GM21717 (cell line): ENCODE measurements around the gene TUFT1.
"Not testable (repeated sequence)": the region's sequence is repeated elsewhere in the genome, so short reads cannot be mapped to it uniquely, and the experiment has no call there.

ENCODE experiments used
- ATAC-seq: cut with Tn5 transposase; IDR thresholded peaks from one replicate; pipeline ENCODE4 v1.9.1; 2021; ENCODE audit warnings: mild to moderate bottlenecking, moderate library complexity; ENCODE audit not compliant: unreplicated experiment

The TUFT1 gene

DNA sequence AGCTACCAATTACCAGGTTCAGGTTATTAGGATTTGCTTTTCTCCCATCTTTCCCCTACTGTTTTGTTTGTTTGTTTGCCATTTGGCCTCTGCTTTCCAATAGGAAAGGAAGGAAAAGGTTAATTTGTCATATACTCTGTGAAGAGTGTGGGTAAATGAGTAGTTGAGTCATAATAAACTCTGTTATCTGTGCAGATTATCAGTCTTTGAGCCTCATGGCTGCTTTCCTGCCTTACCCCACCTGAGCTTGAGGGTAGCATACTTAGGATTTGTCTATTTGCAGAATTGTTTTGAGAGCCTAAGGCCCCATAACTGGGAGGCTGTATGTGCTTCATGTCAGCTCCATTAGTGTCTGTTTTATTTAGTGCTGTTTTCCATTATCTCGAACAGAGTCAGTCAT lies 38.8 kb downstream of the TUFT1 start:
- ATAC-seq: no peak

- no peak for ATAC-seq
Measured at GRCh38 chr1:151579436-151580225, 39.5 kb downstream of the TUFT1 start.

DNA sequence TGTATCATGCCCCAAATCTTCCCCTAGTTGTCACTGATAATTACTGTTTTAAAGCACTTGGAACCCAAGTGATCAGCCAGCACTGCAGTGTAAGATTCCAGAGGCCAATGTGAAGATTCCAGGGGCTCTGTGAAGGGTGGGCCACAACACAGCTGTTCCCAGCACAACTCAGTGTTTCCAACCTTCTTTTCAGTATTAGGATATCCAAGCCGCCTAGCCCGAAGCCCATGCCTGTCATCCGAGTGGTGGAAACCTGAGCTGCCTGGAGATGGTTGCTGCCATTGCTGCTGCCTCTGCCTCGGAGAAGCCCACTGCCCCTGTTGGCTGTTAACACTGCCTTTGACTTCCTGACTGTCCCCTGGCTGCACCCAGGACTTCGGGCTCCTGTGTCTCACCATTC lies 41.3 kb downstream of the TUFT1 start:
- no peak for ATAC-seq

DNA sequence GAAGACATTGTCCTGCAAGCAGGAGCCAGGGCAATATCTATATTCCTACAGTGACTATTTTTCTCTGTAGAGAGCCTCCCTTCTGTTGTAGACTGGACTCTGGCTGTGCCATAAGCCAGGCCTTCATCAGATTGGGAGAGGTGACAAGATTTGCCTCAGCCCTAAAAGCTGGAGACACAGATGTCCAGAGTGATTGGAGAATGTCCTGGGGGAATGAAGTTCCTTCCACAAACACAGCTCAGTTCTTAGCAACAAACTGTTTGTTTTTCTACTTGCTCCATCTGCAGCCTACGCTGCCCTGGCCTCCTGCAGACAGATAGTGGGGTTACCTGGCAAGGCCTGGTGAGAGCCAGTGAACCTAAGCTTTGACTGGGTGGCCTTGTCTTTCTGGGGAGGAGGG lies 41.8 kb downstream of the TUFT1 start:
- ATAC-seq: no peak

GRCh38 chr1:151583796-151584195 lies 43.7 kb downstream of the TUFT1 start:
- no peak for ATAC-seq

- ATAC-seq: no peak
Measured at GRCh38 chr1:151584278-151584677, 44.2 kb downstream of the TUFT1 start.

DNA sequence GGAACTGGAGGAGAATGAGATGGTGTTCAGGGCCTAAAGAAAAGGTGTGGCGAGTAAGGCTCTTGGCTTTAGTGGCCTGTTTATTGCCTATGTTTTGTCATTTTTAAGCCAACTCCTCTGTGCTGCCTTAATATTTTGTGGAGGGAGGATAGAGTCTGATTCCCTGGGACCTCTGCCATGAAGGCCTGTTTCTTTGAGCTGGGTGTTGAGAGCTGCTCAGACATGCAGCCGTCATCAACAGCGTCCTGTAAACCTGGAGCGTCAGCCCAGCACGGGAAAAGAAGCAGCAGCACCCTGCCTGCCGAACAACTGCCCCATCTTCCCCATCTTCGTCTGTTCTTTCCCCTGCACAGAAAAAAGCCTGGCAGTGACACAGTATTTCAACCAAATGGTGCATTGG lies 44.7 kb downstream of the TUFT1 start:
- no peak for ATAC-seq

GRCh38 chr1:151585622-151586021 lies 45.5 kb downstream of the TUFT1 start:
- no peak for ATAC-seq

- no peak for ATAC-seq
Measured at GRCh38 chr1:151590961-151591360, 50.9 kb downstream of the TUFT1 start.

GRCh38 chr1:151593730-151594129 lies 53.6 kb downstream of the TUFT1 start:
- no peak for ATAC-seq

DNA sequence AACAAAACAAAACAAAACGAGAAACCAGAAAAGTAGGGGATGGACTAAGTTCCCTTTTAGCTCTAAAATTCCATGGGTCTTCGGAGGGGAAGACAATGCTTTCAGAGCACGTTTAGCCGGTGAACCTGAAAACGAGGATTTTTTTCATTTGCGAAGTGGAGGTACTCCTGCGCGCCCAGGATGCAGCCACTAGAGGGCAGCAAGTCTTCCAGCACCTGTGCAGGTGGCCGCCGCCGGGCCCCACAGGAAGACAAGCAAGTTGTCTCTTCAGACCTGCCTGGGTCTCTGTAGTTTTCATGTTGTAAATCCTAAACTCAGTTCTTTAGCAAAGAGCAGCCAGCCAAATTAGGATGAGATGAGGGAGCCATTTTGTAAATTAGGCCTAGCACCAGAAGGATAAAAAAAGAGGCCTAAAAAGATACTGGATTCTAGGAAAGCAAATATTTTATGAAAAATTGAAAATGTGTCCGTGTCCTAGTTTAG lies 54.1 kb downstream of the TUFT1 start:
- ATAC-seq: no peak

GRCh38 chr1:151596166-151596953 lies 56.3 kb downstream of the TUFT1 start:
- no peak for ATAC-seq

DNA sequence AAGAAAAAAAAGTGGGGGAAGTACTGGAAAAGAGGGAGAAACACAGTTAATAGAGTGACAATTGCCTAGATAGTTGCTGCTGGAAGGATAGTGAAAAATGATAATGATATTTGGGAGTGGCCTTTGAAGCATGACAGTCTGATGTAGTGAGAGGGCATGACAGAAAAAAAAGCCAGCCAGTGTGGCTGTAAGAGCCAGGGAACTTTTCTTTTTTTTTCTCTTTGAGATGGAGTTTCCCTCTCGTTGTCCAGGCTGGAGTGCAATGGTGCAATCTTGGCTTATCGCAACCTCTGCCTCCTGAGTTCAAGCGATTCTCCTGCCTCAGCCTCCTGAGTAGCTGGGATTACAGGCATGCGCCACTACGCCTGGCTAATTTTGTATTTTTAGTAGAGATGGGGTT lies 62.4 kb downstream of the TUFT1 start:
- not testable (repeated sequence) for ATAC-seq

- ATAC-seq: no peak
Measured at GRCh38 chr1:151604291-151604690, 64.2 kb downstream of the TUFT1 start.

DNA sequence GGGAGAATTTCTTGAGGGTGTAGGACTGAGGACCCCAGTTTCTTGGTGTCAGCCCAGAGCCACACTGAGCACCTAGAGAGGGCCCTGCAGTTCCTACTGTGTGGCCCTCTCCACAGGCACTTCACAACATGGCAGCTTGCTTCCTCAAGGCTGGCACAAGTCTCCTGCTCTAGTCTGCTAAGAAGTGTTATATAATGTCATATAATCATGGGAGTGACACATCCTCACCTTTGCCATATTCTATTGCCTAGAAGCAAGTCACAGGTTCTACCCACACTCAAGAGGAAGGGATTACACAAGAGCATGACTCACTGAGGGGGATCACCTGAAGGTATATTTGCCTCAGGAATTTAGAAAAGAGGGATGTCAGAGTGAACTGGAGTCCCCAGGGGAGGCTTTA lies 66.3 kb downstream of the TUFT1 start:
- no peak for ATAC-seq

- no peak for ATAC-seq
Measured at GRCh38 chr1:151606857-151607256, 66.7 kb downstream of the TUFT1 start.

DNA sequence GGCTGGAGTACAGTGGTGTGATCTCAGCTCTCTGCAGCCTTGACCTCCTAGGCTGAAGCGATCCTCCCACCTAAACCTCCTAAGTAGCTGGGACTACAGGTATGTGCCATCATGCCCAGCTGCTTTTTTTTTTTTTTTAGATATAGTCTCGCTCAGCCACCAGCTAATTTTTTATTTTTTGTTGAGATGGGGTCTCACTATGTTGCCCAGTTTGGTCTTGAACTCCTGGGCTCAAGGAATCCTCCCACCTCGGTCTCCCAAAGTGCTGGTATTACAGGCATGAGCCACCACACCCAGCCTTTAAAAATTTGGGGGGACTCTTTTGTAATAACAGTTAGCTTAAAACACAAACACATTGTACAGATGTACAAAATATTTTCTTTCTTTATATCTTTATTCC lies 70.0 kb downstream of the TUFT1 start:
- no peak for ATAC-seq

GRCh38 chr1:151611288-151611790 lies 71.2 kb downstream of the TUFT1 start:
- no peak for ATAC-seq

DNA sequence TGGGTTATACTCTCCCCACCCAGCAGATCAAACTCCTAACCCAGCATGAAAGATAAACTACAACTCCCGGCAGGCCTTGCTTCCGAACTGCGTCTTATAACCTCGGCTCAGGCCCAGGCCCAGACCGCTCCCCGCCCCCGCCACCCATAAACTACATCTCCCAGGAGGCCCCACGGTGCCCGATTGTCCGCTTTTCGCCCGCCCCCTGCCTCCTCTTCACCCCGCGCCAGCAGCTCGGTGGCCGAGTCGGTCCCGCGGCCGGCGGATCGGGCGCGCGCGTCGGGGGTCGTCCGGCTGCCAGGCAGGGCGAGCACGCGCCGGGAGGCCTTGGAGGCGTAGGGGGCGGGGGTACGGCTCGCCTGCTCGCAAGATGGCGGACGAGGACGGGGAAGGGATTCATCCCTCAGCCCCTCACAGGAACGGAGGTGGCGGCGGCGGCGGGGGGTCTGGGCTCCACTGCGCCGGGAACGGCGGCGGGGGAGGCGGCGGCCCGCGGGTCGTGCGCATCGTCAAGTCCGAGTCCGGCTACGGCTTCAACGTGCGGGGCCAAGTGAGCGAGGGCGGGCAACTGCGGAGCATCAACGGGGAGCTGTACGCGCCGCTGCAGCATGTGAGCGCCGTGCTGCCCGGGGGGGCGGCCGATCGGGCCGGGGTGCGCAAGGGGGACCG lies 71.9 kb downstream of the TUFT1 start, which contains the start of gene SNX27:
Gene SNX27, plus strand, starts transcription at position 219 of the 669 bp plus-strand sequence. Its CDS starts 152 bp downstream, at position 371.
- peak; percentile 91 for ATAC-seq

DNA sequence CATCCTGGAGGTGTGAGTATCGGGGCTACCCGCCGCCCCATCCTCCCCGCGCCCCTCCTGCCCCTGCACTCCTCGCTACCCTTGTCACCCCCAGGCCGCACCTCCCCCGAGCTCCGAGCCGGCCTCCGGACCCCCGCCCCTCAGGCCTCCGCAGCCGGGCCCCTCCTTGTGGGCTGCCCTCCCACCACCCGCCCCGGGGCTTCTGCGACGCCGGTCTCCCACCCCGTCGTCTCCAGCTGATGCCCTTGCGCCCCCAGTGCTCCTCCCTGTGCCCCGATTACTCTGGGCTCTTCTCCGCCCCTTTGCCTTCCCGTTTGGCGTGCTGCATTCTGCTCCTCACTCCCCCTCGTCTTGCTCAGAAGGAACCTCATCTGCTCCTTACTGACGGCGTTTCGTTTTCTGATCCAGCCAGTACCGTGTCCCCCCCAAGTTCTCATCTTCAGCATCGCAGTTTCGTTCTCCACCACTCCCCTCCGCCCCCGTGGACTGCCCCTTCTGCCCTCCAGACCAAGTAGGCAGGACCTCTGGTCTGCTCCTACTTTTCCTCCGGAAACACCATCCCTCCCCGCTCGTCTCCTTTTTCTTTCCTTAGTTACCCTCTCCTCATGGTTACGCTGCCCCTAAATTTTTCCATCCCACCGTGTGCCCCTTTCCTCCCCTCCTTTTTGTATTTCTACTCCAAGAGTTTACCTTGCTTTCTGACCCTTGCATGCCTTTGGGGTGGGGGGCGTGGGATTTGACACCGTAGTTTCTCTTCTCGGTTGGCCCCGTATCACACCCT lies 72.6 kb downstream of the TUFT1 start:
- ATAC-seq: no peak
